ENCODE measurements around the gene PRKG1.

- TF ChIP-seq CTCF (IDR thresholded peaks at IDR 0.05) (no peak), POLR2A (IDR thresholded peaks at IDR 0.05) (no peak)
Measured at GRCh38 chr10:51773681-51774080, 699.4 kb downstream of the PRKG1 start.
